Upper lobe of left lung (tissue), 4 donors: ENCODE results near the gene TRMT10C.

ENCODE experiments used
- POLR2A ChIP-seq, 4 donors: fragments of 450-650 bp; IDR thresholded peaks; one replicate each; pipeline ENCODE4 v1.5.1; 2016 to 2017; ENCODE audit warnings: antibody characterized with exemption in 4 of 4, mild to moderate bottlenecking in 2 of 4
- TF ChIP-seq, protein P1 (sequence below), 6 experiments: fragments of 450-650 bp in 4 of 6; fragments of 200-600 bp in 2 of 6; sonication (generic) in 2 of 6; IDR thresholded peaks; one replicate each; pipeline ENCODE4 v1.5.1; 2016 to 2019; ENCODE audit warnings: antibody characterized with exemption in 6 of 6

DNA sequence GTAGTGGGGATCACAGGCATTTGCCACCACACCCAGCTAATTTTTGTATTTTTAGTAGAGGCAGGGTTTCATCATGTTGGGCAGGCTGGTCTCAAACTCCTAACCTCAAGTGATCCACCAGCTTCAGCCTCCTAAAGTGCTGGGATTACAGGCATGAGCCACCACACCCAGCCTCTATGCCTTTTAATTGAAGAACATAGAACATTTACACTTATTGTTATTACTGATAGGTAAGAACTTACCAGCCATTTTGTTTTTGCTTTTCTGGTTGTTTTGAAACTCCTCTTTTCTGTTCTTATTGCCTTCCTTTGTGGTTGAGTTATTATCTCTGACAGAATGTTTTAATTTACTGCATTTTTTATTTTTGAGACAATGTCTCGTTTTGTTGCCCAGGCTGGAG is 41.5 kb downstream of the TRMT10C start:
- TF ChIP-seq, protein P1, sequence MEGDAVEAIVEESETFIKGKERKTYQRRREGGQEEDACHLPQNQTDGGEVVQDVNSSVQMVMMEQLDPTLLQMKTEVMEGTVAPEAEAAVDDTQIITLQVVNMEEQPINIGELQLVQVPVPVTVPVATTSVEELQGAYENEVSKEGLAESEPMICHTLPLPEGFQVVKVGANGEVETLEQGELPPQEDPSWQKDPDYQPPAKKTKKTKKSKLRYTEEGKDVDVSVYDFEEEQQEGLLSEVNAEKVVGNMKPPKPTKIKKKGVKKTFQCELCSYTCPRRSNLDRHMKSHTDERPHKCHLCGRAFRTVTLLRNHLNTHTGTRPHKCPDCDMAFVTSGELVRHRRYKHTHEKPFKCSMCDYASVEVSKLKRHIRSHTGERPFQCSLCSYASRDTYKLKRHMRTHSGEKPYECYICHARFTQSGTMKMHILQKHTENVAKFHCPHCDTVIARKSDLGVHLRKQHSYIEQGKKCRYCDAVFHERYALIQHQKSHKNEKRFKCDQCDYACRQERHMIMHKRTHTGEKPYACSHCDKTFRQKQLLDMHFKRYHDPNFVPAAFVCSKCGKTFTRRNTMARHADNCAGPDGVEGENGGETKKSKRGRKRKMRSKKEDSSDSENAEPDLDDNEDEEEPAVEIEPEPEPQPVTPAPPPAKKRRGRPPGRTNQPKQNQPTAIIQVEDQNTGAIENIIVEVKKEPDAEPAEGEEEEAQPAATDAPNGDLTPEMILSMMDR (IDR thresholded peaks at IDR 0.05), result no peak
- TF ChIP-seq POLR2A (IDR thresholded peaks at IDR 0.05), result no peak
